K562 treated with DMSO at 1 percent for 24 hours (cell line): ENCODE measurements around the gene BTF3L4. TPM values are rescaled to one million over a fixed set of nuclear protein-coding genes. Genes with fewer than 3 reads are reported as not detected.

Experiments used
- total RNA-seq: library from RNA; unstranded; fragments of 300-600 nt; gene quantifications from 2 replicates; pipeline ENCODE4 v1.2.3, GENCODE V29; 2022; ENCODE audit warnings: low read depth; ENCODE audit not compliant: insufficient read depth

Gene BTF3L4
- total RNA-seq, result 28.3 and 29.7 TPM in 2 replicates

DNA sequence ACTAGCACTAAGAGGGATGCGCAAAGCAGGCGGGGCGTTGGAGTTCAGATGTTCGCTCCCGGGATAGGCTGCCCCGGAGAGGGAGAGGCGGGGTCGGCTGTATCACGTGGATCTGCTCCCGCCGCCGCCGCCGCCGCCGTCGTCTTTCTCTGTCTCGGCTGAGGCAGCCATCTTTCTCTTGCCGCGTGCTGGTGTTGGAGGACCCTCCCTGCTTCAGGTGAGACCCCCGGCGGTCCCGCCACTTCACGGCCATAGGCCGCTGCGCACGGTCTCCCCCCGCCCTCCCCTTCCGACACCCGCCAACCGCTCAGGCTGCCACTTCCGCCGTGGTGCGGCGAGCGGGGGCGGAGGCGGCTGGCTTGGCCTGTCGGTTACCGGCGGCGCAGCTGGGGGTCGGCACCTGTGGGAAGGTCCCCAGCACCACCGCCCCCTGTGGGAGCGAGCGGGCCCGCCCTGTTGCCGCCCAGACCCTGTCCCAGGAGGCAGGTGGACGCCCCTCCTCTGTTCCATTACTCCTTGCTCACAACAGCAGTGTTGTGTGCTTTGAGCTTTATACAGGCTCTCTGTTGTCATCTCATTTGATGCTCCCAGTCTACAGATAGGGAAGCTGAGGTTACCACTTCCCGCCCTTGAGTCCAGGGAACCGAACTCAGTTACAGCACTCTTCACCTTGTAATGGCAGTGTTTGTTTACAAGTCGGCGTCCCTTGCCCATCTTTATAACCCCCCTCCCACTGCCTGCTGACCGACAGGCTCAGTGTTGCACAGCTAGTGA, at the start of gene BTF3L4:
BTF3L4 (plus strand) TSS at position 133 of the 774 bp plus-strand sequence. CDS start 3,553 bp downstream, outside the sequence.

DNA sequence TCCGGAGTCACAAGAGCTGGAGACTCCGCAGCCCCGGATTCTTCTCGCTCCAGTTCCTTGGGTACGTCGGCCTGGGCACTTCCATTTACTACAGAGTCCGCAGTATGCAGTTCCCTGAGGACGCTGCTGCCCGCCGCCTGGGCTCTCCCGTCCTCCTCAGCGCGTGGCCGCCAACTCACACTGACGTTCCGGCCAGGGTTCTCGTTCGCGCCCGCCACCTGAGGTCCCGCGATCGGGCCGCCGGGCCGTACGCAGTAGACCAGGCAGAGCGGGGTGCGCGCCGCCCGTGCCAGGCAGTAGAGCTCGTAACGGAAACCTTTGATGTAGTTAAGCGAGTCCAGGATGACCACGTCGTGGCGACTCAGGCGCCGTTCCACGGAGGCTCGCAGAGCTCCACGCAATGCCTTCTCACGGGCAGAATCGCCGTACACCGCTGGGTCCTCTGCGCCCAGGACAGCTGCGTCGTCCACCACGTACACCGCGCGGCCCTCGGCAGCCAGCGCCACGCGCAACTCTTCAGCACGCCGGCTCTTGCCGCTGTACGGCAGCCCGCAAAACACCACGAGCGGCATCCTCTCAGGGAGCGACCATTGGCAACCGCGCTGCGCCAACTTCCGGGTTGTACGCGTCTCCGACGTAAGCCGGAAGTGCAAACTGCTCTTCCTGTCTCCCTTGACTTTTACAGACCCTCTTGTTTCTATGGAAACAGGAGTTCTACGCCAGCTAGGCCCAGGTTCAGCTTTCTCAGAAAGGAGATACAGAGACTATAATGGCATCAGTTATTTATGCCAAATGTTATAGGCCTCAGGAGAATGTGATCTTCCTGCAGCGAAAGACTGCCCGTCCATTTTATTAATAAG, 22.7 kb upstream of the BTF3L4 start, which contains the start of gene KTI12:
KTI12 (minus strand) TSS at position 621 of the 860 bp plus-strand sequence; CDS start at position 572, 49 bp downstream.

DNA sequence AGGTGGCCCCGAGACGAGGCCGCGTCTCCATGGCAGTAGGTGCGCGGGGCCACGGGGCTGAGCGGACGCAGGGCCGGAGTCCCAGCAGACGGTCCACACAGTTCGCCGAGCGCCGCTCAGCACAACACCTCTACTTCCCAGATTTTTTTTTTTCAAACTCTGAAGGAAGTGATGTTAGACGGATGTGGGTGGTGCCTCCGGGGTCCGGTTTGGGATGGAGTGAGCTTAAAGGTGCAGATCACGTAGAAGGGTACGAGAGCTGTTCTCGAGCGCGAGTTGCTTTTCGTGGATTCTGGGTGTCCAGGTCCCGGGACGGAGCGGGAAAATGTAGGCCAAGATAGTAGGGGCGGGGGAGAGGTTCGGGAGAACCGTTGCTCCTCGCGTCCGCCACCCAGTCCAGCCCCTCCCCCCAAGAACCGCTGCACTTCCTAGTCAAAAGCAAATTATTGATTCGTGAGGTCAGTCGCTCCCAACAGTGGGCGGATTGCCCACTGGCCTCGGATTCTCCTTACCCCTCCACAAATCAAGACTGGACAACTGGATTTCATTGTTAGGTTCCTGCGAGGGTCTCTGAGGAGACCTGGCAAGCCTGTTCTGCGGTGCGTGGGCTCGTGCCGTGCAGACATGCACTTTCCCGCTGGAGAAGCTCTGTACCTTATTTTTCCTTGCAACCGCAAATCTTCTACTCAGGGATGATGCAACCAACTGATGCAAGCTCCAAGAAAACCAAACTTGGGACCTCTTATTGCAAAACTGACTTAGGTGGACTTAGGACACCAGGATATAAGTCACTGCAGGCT, 829 bp upstream of the BTF3L4 start, which contains the start of gene TXNDC12:
TXNDC12 (minus strand) TSS at position 126 of the 800 bp plus-strand sequence; CDS start at position 31, 95 bp downstream.

Other genes starting within 250 kb of the BTF3L4 start
- gene NRDC, start 177.6 kb upstream of the BTF3L4 start, total RNA-seq, result 153 and 178 TPM in 2 replicates
- gene RAB3B, start 65.6 kb upstream of the BTF3L4 start, total RNA-seq, result 2.3 and 3.1 TPM in 2 replicates
- 43.4 and 47.7 TPM in 2 replicates for gene KTI12, start 22.5 kb upstream of the BTF3L4 start, total RNA-seq
- 70.9 and 85.0 TPM in 2 replicates for gene TXNDC12, start 1.1 kb upstream of the BTF3L4 start, total RNA-seq
- 5.4 and 6.5 TPM in 2 replicates for gene ZFYVE9, start 85.8 kb downstream of the BTF3L4 start, total RNA-seq